ENCODE data around the gene HTT-AS.

Gene HTT-AS

DNA sequence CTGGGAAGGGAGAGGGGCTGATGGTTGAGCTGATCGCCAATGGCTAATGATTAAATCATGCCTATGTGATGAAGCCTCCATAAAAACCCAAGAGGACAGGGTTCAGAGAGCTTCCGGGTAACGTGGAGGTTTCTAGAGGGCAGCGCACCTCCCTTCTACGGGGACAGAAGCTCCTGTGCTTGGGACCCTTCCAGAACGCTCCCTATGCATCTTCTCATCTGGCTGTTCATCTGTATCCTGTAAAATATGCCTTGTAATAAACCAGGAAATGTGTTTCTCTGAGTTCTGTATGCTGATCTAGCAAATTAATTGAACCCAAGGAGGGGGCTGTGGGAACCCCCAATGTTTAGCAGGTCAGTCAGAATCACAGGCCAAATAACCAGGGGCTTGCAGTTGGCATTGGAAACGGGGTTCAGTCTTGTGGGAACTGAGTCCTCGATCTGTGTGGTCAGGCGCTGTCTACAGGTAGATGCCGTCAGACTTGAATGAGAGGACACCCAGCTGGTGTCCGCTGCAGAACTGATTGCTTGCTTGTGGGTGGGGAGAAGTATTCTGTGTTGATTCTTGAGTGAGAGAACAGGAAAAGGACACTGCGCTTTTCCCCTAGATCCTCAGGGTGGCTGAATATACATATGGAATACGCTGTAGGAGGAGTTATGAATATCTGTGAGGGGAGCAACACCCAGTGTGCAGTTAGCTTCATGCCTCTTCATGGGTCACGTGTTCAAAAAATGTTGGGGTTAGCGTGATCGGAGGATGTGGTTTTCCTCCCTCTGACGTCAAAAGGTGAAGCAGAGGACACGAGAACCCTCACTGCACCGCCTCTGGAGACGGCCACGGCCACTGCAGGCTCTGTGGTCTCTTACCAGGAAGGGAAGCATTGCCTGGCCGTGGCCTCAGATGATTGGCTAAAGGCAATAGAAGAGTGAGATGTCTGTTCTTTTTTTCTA is 29.2 kb downstream of the HTT-AS start:
- H2AFZ ChIP-seq (ENCODE audit: low read length) = no peak overlapping the region
- H3K9ac ChIP-seq (ENCODE audit: low read length) = no peak overlapping the region
- H3K4me1 ChIP-seq (ENCODE audit: insufficient read depth, low read length, severe bottlenecking) = peaks cover 20% of the 10 kb centered on the region
- no peaks in the 10 kb centered on the region for H3K9me3 ChIP-seq (ENCODE audit: low read length)
- H3K27me3 ChIP-seq (ENCODE audit: insufficient read depth, low read length) = no peaks in the 10 kb centered on the region
- no peak for TF ChIP-seq EZH2 (IDR thresholded peaks at IDR 0.05; ENCODE audit: borderline replicate concordance, low read length)
- TF ChIP-seq, protein P1, sequence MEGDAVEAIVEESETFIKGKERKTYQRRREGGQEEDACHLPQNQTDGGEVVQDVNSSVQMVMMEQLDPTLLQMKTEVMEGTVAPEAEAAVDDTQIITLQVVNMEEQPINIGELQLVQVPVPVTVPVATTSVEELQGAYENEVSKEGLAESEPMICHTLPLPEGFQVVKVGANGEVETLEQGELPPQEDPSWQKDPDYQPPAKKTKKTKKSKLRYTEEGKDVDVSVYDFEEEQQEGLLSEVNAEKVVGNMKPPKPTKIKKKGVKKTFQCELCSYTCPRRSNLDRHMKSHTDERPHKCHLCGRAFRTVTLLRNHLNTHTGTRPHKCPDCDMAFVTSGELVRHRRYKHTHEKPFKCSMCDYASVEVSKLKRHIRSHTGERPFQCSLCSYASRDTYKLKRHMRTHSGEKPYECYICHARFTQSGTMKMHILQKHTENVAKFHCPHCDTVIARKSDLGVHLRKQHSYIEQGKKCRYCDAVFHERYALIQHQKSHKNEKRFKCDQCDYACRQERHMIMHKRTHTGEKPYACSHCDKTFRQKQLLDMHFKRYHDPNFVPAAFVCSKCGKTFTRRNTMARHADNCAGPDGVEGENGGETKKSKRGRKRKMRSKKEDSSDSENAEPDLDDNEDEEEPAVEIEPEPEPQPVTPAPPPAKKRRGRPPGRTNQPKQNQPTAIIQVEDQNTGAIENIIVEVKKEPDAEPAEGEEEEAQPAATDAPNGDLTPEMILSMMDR (IDR thresholded peaks at IDR 0.05; ENCODE audit: low read length) = no peak
- H3K4me3 ChIP-seq (ENCODE audit: low read depth, low read length, poor library complexity, severe bottlenecking) = no peak overlapping the region
- no peak overlapping the region for H3K4me2 ChIP-seq (ENCODE audit: low read length)
- H3K27ac ChIP-seq (ENCODE audit: low read depth, low read length, poor library complexity, severe bottlenecking) = no peak overlapping the region
- no peaks in the 10 kb centered on the region for H3K9me2 ChIP-seq (ENCODE audit: low read depth, low read length)
- no peaks in the 10 kb centered on the region for H4K20me1 ChIP-seq (ENCODE audit: insufficient read depth, low read length)
- no peaks in the 10 kb centered on the region for H3K79me2 ChIP-seq (ENCODE audit: insufficient read depth, low read length)
- no peaks in the 10 kb centered on the region for H3F3A ChIP-seq (ENCODE audit: insufficient read depth, low read length)
- no peaks in the 10 kb centered on the region for H3K36me3 ChIP-seq (ENCODE audit: insufficient read depth, low read length)

GRCh38 chr4:3043282-3044020 is 30.9 kb downstream of the HTT-AS start:
- H3K4me1 ChIP-seq (ENCODE audit: insufficient read depth, low read length, severe bottlenecking) = peaks cover 20% of the 10 kb centered on the region
- TF ChIP-seq, protein P1 (IDR thresholded peaks at IDR 0.05; ENCODE audit: low read length) = no peak
- TF ChIP-seq EZH2 (IDR thresholded peaks at IDR 0.05; ENCODE audit: borderline replicate concordance, low read length) = no peak
- no peaks in the 10 kb centered on the region for H3K9me2 ChIP-seq (ENCODE audit: low read depth, low read length)
- H3K27ac ChIP-seq (ENCODE audit: low read depth, low read length, poor library complexity, severe bottlenecking) = no peak overlapping the region
- H3K36me3 ChIP-seq (ENCODE audit: insufficient read depth, low read length) = no peaks in the 10 kb centered on the region
- H3F3A ChIP-seq (ENCODE audit: insufficient read depth, low read length) = no peaks in the 10 kb centered on the region
- H3K4me3 ChIP-seq (ENCODE audit: low read depth, low read length, poor library complexity, severe bottlenecking) = no peak overlapping the region
- H4K20me1 ChIP-seq (ENCODE audit: insufficient read depth, low read length) = no peaks in the 10 kb centered on the region
- H3K9me3 ChIP-seq (ENCODE audit: low read length) = no peaks in the 10 kb centered on the region
- H3K4me2 ChIP-seq (ENCODE audit: low read length) = no peak overlapping the region
- H2AFZ ChIP-seq (ENCODE audit: low read length) = no peak overlapping the region
- no peaks in the 10 kb centered on the region for H3K79me2 ChIP-seq (ENCODE audit: insufficient read depth, low read length)
- H3K9ac ChIP-seq (ENCODE audit: low read length) = no peak overlapping the region
- H3K27me3 ChIP-seq (ENCODE audit: insufficient read depth, low read length) = no peaks in the 10 kb centered on the region

- peaks cover 12% of the 10 kb centered on the region for H3K4me1 ChIP-seq (ENCODE audit: insufficient read depth, low read length, severe bottlenecking)
These were observed 32.1 kb downstream of the HTT-AS start for GRCh38 chr4:3042226-3042625.

More at GRCh38 chr4:3042226-3042625, 32.1 kb downstream of the HTT-AS start:
- Histone ChIP-seq H3K4me2 (ENCODE audit: low read length) (no peak overlapping the region; the same call in 1 of the 2 replicates), H3K9ac (ENCODE audit: low read length) (no peak overlapping the region), H3K27ac (ENCODE audit: low read depth, low read length, poor library complexity, severe bottlenecking) (no peak overlapping the region), H3K36me3 (ENCODE audit: insufficient read depth, low read length) (no peaks in the 10 kb centered on the region), H3K79me2 (ENCODE audit: insufficient read depth, low read length) (no peaks in the 10 kb centered on the region), H3K27me3 (ENCODE audit: insufficient read depth, low read length) (no peaks in the 10 kb centered on the region), H2AFZ (ENCODE audit: low read length) (no peak overlapping the region), H3K4me3 (ENCODE audit: low read depth, low read length, poor library complexity, severe bottlenecking) (no peak overlapping the region), H3K9me3 (ENCODE audit: low read length) (no peaks in the 10 kb centered on the region), H4K20me1 (ENCODE audit: insufficient read depth, low read length) (no peaks in the 10 kb centered on the region), H3F3A (ENCODE audit: insufficient read depth, low read length) (no peaks in the 10 kb centered on the region), H3K9me2 (ENCODE audit: low read depth, low read length) (no peaks in the 10 kb centered on the region)
- TF ChIP-seq EZH2 (IDR thresholded peaks at IDR 0.05; ENCODE audit: borderline replicate concordance, low read length) = no peak
- TF ChIP-seq, protein P1 (IDR thresholded peaks at IDR 0.05; ENCODE audit: low read length) = no peak

Measured in OCI-LY1 (cell line).